NCI-H2227 (cell line): Measurements from ENCODE around the gene DHRS11.

Experiments used
- DNase-seq: peaks from one replicate; lab custom pipeline; 2025; ENCODE audit not compliant: unreplicated experiment; lab: John Stamatoyannopoulos, UW

The DHRS11 gene

GRCh38 chr17:36591434-36592315, at the start of gene DHRS11:
DHRS11 (plus strand) TSS chr17:36591879; CDS start chr17:36592010, 131 bp downstream.
- peak; percentile 84 for DNase-seq

GRCh38 chr17:36542755-36543154, 48.9 kb upstream of the DHRS11 start:
- no peak for DNase-seq

GRCh38 chr17:36544044-36544306, 47.7 kb upstream of the DHRS11 start:
- DNase-seq = peak; percentile 39

- peak; percentile 90 for DNase-seq
Measured at GRCh38 chr17:36544307-36545076, 47.2 kb upstream of the DHRS11 start, which contains the start of gene GGNBP2. GGNBP2 (plus strand) TSS chr17:36544919; CDS start chr17:36545725, 806 bp downstream.

GRCh38 chr17:36545077-36545464, 46.6 kb upstream of the DHRS11 start:
- no peak for DNase-seq

GRCh38 chr17:36545465-36546417, 45.9 kb upstream of the DHRS11 start:
- peak; percentile 95 for DNase-seq

- no peak for DNase-seq
Measured at GRCh38 chr17:36546418-36547093, 45.1 kb upstream of the DHRS11 start.

- DNase-seq = no peak
Measured at GRCh38 chr17:36547776-36548175, 43.9 kb upstream of the DHRS11 start.

- DNase-seq = no peak
Measured at GRCh38 chr17:36550491-36551417, 40.9 kb upstream of the DHRS11 start.

GRCh38 chr17:36553459-36553858, 38.2 kb upstream of the DHRS11 start:
- no peak for DNase-seq

- DNase-seq = no peak
Measured at GRCh38 chr17:36566081-36566480, 25.6 kb upstream of the DHRS11 start.

- DNase-seq = no peak
Measured at GRCh38 chr17:36575028-36575427, 16.7 kb upstream of the DHRS11 start.

GRCh38 chr17:36576793-36577192, 14.9 kb upstream of the DHRS11 start:
- no peak for DNase-seq

- DNase-seq = no peak
Measured at GRCh38 chr17:36578671-36579070, 13.0 kb upstream of the DHRS11 start.

- DNase-seq = no peak
Measured at GRCh38 chr17:36583787-36584186, 7.9 kb upstream of the DHRS11 start.

GRCh38 chr17:36586138-36586537, 5.5 kb upstream of the DHRS11 start:
- DNase-seq = no peak

- no peak for DNase-seq
Measured at GRCh38 chr17:36590082-36590481, 1.6 kb upstream of the DHRS11 start.

- peak; percentile 27 for DNase-seq
Measured at GRCh38 chr17:36592316-36592715, 637 bp downstream of the DHRS11 start.

- no peak for DNase-seq
Measured at GRCh38 chr17:36592716-36593321, 1.1 kb downstream of the DHRS11 start.
